GM08714 (cell line): ENCODE data around the gene PKP4.
"Not testable (repeated sequence)": the region's sequence is repeated elsewhere in the genome, so short reads cannot be mapped to it uniquely, and the experiment has no call there.

Source experiments
- H3K4me3 ChIP-seq: fragments of 200-500 bp; sonication (Bioruptor generic); 2 replicates; pipeline ENCODE4 v1.5.1; 2014; ENCODE audit warnings: mild to moderate bottlenecking, low read length, inconsistent platforms
- ZNF274 ChIP-seq: IDR thresholded peaks from 2 replicates; pipeline ENCODE4 v1.6.1; 2012; ENCODE audit warnings: mild to moderate bottlenecking, low read depth, low read length

Gene PKP4

DNA sequence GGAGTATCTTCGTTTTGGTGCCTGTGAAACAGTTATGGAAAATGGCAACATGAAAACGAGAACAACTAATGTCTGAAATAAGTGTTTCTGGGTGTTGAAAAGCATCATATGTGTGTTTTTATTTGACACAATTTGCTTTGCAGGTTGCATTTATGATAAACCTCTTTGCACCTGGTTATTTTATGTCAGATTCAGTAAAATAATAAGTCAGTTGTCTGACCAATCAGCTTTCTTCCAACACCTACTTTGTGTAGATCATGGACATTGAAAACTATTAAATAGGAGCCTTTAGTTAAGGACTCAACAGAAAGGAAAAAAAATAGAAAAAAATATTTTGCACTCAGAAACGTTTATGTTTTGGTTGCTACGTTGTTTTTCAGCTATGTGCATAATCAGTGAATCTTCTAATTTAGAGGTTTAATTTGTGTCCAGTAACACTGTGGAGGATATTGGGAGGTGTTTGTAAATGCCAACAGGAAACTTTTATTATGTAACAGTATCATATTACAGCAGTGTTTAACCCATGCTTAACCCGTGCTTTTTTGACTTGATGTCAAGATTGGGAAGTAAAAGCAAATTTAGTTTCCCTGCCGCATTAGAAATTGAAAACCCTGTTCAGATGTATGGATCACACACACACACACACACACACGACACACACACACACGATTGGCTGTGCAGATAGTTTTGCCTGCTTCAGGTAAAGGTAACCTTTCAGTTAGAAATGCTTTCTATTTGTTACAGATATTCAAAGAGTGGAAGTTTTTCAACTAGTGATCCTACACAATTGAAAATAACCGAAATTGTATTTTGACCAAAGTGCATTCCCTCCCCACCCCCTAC is 2.6 kb downstream of the PKP4 start:
- no peak for TF ChIP-seq ZNF274
- no peak overlapping the region; the same call in 1 of the 2 replicates for H3K4me3 ChIP-seq

DNA sequence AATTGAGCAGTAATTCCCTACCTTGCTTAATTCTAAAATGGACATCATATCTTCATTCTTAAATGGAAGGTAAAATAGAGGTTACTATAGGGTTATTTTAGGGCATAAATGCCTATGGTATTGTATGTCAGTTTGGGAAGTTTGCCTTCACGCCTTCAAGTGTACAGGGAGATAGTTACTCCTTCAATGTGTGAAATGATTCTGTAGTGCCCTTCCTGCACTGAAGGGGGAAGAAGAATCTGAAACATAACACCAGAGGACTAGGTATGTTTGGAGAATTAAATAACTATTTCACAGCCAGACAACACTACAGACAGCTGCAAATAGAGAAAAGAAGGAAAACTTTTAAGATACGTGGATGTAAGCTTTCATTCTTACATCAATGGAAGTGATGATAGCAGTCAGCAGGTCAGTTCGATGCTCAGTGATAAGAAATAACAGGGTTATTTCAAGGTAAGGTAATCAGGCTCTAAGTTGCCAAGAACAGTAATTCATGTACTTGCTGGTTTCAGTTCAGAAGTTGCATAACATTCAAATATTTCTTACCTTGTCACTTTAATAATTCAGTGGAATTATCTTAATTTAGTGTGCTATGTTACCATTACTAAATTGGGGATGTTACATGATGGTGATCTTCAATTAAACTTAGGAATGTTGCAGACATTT is 4.0 kb downstream of the PKP4 start:
- no peak for TF ChIP-seq ZNF274
- H3K4me3 ChIP-seq = no peak overlapping the region

DNA sequence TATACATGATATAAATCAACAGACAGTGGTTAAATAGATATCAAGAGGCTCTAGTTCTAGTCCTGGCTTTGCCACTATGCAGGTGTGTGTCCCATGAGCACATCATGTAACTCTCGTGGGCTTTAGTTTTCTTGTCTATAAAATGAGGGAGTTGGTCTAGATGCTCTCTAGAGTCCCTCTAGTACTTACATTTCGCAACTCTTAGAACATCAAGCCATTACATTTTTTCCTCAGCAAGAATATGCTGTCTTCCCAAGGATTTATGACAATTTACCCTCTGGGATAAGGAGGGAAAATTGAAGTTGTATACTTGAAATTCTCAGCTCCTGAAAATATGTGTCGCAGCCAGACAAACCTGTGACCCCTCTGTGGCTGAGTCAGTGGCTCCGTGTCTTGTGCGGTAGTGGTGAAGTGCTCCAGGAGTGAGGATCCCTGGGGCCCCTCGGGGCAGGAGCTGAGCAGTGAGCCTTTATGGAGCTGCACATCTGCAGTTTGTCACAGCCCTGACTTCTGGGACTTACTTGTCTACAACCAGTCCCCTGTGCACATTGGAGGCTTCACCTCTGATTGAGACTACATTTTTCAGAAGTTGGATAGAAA is 6.8 kb downstream of the PKP4 start:
- no peak overlapping the region for H3K4me3 ChIP-seq
- no peak for TF ChIP-seq ZNF274

DNA sequence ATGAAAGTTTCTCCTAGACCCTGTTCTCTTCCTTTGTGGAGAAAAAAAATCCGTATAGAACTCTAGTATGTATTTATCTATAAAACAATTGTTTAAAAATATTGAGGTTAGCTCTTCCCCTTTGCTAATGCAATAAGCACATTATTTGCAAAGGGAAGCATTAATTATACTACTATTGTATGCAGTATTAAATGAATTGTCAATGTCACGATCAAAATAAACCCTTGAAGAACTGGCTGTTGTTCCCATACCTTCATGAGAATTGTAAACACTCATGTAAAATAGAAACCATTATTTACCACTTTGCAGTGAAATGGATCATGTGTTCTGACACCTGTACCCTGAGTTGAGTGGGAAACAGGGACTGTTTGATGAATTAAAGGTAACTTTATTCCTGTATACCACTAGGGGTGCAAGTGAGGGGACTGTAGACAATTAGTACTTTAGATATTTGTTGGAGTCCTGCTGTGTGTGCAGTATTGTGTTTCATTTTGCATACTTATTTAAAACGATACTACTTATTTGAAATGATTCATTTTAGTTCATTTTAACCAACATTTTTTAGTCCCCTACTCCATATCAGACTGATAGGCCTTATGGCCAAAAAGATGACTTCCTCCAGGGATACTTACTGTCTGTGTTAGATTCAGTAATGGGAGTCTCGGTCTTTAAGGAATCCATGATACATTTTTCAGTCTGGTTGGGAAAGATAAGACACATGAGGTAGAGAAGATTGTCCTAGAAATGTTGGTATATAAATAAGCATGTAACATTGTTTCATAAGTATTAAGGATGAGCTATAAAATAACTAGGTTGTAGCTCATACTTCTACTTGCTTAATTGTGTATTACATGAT is 7.9 kb downstream of the PKP4 start:
- H3K4me3 ChIP-seq = no peak overlapping the region
- TF ChIP-seq ZNF274 = no peak

DNA sequence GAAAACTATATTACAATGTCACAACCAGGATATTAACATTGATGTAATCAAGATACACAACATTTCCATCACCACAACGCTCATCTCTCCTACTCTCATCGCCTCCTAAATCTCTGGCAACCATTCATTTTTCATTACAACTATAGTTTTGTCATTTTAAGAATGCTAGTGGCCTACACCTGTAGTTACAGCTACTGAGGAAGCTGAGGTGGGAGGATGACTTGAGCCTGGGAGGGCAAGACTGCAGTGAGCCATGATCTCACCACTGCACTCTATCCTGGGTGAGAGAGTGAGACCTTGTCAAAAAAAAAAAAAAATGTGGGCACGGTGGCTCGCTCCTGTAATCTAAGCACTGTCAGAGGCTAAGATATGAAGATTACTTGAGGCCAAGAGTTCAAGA is 10.5 kb downstream of the PKP4 start:
- H3K4me3 ChIP-seq = no peak overlapping the region
- TF ChIP-seq ZNF274 = no peak

DNA sequence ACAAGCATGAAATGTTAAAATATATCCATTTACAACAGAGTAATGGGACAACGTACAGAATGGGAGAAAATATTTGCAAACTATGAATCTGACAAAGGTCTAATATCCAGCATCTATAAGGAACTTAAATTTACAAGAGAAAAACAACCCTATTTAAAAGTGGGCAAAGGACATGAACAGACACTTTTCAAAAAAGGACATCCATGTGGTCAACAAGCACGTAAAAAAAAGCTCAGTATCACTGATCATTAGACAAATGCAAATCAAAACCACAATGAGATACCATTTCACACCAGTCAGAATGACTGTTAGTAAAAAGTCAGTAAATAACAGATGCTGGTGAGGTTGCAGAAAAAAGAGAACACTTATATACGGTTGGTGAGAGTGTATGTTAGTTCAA is 16.1 kb downstream of the PKP4 start:
- not testable (repeated sequence) for H3K4me3 ChIP-seq

DNA sequence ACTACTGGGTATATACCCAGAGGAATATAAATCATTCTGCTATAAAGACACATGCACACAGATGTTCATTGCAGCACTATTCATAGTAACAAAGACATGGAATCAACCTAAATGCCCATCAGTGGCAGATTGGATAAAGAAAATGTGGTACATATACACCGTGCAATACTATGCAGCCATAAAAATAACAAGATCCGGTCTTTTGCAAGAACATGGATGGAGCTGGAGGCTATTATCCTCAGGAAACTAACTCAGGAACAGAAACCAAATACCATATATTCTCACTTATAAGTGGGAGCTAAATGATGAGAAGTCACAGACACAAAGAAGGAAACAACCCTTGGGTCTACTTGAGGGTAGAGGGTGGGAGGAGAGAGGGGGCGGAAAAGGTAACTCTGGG is 16.5 kb downstream of the PKP4 start:
- H3K4me3 ChIP-seq = not testable (repeated sequence)

DNA sequence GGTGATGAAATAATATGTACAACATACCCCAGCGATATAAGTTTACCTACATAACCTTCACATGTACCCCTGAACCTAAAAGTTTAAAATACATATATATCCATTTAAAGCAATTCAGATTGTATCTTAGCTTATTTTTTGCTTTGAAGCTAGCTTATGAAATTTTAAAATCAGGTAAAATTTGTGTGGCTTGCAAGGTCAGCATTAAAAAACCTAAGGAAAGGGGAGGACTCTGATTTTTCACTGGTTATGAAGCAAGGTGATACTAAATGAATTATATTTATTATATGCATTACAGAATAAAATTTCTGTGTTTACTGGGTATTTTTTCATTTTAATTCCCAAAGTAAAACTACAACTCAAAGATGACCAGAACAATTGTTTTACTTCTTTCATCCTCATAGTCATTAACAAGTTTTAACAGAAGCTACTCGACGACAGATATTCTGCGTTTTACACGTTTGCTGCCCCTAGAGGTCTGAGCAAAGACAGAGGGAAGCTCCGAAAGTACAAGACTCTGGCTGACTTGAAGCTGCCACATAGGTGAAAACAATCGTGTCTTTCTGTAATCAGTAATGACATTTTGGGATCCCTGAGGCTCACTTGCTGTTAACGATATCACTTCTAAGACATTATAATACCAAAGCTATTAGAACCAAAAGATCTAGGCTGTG is 17.1 kb downstream of the PKP4 start:
- no peak overlapping the region for H3K4me3 ChIP-seq
- no peak for TF ChIP-seq ZNF274

DNA sequence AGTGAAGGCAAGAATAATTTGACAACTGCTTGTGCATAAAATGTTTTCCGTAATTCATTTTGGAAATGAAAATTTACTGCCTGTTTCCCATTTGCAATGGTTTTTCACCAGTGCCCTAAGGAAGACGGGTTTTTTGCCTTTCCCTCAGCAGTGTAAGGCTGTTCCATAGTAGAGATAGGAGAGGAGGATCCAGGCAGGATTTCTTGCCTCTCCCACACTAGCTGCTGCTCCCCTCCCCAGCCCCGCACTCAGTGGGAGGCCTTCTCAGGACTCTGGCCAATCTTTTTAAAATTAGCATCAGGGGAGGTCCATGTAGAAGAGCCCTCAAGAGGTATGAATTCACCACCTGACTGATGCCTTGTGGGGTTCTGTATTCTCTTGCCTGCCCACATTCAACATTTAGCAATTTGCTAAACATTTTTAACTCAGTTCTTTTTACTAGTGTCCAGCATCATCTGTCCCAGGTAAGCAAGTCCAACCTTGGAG is 17.8 kb downstream of the PKP4 start:
- not testable (repeated sequence) for H3K4me3 ChIP-seq

DNA sequence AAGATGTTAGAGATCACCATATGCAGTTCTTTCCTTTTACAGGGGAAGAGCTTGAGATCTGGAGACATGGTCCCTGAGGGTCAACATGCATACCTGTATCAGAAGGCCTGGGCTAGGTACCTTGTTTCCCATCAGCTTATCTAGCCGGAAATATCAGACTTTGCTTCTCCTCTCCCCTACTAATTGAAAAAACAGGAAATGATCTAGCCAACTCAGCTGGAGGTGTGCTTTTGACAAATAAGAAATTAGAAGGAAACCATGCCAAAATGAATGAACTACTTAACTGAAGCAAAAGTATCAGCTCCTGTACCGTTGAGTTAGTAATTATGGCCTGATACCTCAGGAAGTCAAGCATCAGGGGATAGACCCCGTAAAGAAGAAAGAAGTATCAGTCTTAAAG is 20.4 kb downstream of the PKP4 start:
- no peak for TF ChIP-seq ZNF274
- H3K4me3 ChIP-seq = no peak overlapping the region

DNA sequence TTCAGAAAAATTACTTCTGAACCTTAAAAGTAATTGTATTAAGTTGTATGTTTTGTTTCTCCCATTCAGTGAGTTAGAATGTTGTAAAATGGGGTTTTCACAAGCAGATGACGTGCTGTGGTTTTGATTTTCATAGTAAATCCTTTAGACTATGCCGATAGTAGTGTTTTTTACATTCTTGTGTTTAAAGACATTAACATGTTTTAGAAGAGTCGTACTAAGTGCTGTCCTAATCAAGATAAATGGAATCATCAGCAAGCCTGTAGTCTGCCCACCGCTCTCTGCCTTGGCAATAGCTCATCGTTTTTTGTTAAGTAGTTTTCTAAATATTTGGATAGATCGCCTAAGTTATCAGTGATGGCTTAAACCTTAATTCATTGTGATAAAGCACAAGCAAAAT is 21.5 kb downstream of the PKP4 start:
- no peak overlapping the region for H3K4me3 ChIP-seq
- no peak for TF ChIP-seq ZNF274

DNA sequence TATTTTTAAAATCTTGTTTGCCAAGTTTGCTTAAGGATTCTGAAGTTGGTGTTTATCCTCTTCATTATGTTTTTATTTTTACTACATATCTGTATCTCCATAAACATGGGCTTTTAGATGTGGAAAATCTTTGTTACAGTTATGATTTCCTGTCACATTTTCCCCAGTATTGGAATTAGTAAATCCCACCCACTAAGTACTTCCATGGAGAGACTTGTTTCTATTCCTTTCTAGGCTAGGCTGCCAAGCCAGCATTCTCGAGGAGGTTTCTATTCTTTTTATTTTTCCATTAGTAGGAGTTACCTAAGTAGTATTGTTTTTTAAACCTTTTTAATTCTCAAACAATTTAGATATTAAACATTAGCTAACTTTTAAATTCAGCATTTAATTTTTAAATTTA is 22.1 kb downstream of the PKP4 start:
- TF ChIP-seq ZNF274 = no peak
- H3K4me3 ChIP-seq = no peak overlapping the region

DNA sequence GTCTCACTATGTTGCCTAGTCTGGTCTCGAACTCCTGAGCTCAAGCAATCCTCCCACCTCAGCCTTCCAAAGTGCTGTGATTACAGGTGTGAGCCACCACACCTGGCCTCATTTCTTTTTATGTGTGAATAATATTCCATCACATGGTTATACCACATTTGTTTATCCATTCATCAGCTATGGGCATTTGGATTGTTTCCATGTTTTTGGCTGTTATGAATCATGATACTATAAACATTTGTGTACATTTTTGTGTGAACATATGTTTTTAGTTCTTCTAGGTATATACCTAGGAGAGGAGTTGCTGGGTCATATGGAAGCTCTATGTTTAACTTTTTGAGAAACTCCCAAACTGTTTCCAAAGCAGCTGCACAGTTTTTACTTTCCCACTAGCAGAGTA is 24.4 kb downstream of the PKP4 start:
- H3K4me3 ChIP-seq = no peak overlapping the region
- no peak for TF ChIP-seq ZNF274

DNA sequence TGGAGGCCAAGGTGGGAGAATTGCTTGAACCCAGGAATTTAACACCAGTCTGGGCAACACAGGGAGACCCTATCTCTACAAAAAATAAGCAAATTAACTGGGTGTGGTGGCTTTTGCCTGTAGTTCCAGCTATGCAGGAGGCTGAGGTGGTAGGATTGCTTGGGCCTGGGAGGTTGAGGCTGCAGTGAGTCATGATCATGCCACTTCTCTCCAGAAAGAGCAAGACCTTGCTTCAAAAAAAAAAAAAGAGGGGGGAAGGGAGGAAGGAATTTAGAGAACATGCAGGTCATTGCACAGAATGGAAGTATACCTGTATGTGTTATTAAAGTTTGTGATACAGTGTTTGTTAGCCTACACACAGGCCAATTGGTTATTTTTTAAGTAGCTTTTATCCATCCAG is 25.8 kb downstream of the PKP4 start:
- H3K4me3 ChIP-seq = no peak overlapping the region
- TF ChIP-seq ZNF274 = no peak
